Renal cortical epithelial cell (primary cell): ENCODE results near the gene NANS. TPM values are rescaled to one million over a fixed set of nuclear protein-coding genes. Genes with fewer than 3 reads are reported as not detected.

ENCODE experiments used
- total RNA-seq: library from RNA; depleted of rRNA; stranded (reverse); fragments of >200 nt; gene quantifications from 2 replicates; pipeline ENCODE4 v1.2.3, GENCODE V29; 2014

The NANS gene
- total RNA-seq, 1 donor from 2014 or later = 86.7 TPM

Other genes with a start within 250 kb of the NANS start
- 19.6 and 57.1 TPM in 2 replicates for gene FOXE1, start 203.5 kb upstream of the NANS start, total RNA-seq
- gene TRMO, start 134.2 kb upstream of the NANS start, total RNA-seq = 22.9 and 31.3 TPM in 2 replicates
- gene HEMGN, start 118.6 kb upstream of the NANS start, total RNA-seq = not detected in 2 replicates
- gene ANP32B, start 73.4 kb upstream of the NANS start, total RNA-seq = 4.2 and 19.1 TPM in 2 replicates
- 5.2 and 11.3 TPM in 2 replicates for gene TRIM14, start 62.5 kb downstream of the NANS start, total RNA-seq
- 4.9 and 5.5 TPM in 2 replicates for gene CORO2A, start 135.9 kb downstream of the NANS start, total RNA-seq
- 32.3 and 111 TPM in 2 replicates for gene TBC1D2, start 198.9 kb downstream of the NANS start, total RNA-seq